ENCODE data around the gene DCAF11. TPM values are rescaled to one million over a fixed set of nuclear protein-coding genes. Genes with fewer than 3 reads are reported as not detected.

Gene DCAF11
- total and polyA plus RNA-seq, 2 donors (not counting 1 experiment from before 2014, with no cell fraction given), result 64.5 to 96.3 TPM

DNA sequence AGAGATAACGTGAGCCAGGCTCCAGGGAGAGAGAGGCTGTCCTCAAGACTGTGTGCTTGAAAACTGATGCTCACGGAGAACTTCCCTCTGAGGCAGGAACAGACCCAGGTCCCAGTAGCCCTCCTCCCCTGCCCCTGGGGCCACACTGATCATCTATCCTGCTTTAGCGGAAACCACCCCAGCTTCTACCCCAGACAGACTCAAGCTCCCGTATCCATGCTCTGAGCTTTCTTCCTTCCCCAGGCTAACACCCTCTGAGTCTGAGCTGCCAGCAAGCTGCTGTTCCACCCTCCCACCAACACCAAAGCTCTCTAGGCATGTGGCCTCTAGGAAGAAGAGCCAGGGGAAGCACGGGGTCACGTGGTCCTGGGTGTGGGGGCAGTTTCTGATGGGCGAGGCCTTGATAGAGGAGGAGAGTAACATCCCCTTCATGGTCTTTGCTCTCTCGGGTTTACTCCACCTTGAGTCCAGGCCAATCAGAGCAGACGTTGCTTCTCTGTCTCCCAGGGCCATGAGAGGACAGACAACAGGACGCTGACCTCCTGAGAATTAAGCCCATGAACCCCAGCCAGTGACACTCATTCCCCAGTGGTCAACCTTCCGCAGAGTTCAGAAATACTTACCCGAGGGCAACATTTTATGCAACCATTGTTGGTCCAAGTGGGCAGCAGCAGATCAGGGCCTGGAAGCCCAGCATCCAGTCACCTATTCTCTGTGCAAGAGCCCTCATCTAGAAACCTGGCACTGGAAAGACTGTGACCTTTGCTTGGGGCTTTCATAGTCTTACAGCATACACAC, 19.1 kb upstream of the DCAF11 start:
- Histone ChIP-seq H3K79me2 (ENCODE audit: control insufficient read depth, insufficient read depth, low read length) (peaks cover 33% of the 10 kb centered on the region), H3K27me3 (replicated peaks in 1 of 4; ENCODE audit: control extremely low read depth in 1 of 4, control insufficient read depth in 3 of 4, insufficient read depth in 4 of 4, low read length in 3 of 4) (no peaks in the 10 kb centered on the region), H3K4me2 (replicated peaks; ENCODE audit: low read depth, low read length, poor library complexity, severe bottlenecking) (peak overlapping the region; percentile 95), H3K4me3 (ENCODE audit: control extremely low read depth in 1 of 5, extremely low read depth in 1 of 5, insufficient read depth in 1 of 5, low read depth in 2 of 5, low read length in 4 of 5) (peak overlapping the region; percentile 62 to 97 (median 89)), H2AFZ (ENCODE audit: insufficient read depth, low read depth, low read length, poor library complexity, severe bottlenecking) (peak overlapping the region; percentile 92), H3K4me1 (ENCODE audit: control insufficient read depth in 2 of 2, insufficient read depth in 2 of 2, low read length in 2 of 2) (peaks cover 5 to 30% of the 10 kb centered on the region in 2 donors), H4K20me1 (ENCODE audit: control insufficient read depth, insufficient read depth, low read length, poor library complexity, severe bottlenecking) (peaks cover 7% of the 10 kb centered on the region), H3K36me3 (replicated peaks in 1 of 2; ENCODE audit: control extremely low read depth in 1 of 2, control insufficient read depth in 1 of 2, extremely low read depth in 1 of 2, insufficient read depth in 2 of 2, low read length in 1 of 2) (peaks cover 2 to 33% of the 10 kb centered on the region in 2 experiments), H3K9ac (ENCODE audit: low read length) (peak overlapping the region; percentile 95), H3K9me3 (ENCODE audit: control extremely low read depth in 1 of 3, control insufficient read depth in 2 of 3, insufficient read depth in 1 of 3, low read length in 2 of 3) (no peaks in the 10 kb centered on the region), H3K27ac (ENCODE audit: low read length in 2 of 2) (peak overlapping the region; percentile 80 to 95)
- Mint-ChIP-seq H3K4me1 (peaks cover 33% of the 10 kb centered on the region), H3K9me3 (ENCODE audit: insufficient read depth) (no peaks in the 10 kb centered on the region), H3K27me3 (no peaks in the 10 kb centered on the region), H3K4me3 (peak overlapping the region; percentile 95), H3K27ac (peak overlapping the region; percentile 92)
- peak; percentile 41 for ATAC-seq (ENCODE audit: low read depth)
- POLR2A ChIA-PET, result interaction anchor here (0.6 to 4.1 kb wide), 8 partner anchors 10 to 147 kb away, joined by 3 to 35 read pairs (median 7); partner anchors contain the start of genes DCAF11, IRF9, NRL and TINF2
- 21% methylated on average over 10 of the region's 12 CpGs for WGBS (ENCODE audit: insufficient coverage)
- intact Hi-C loops (cut with micrococcal nuclease), result loop anchor here (1.0 kb wide), 2 partner anchors 66 to 100 kb away; partner anchors contain the start of genes IRF9 and TM9SF1
- TF ChIP-seq, protein P1, sequence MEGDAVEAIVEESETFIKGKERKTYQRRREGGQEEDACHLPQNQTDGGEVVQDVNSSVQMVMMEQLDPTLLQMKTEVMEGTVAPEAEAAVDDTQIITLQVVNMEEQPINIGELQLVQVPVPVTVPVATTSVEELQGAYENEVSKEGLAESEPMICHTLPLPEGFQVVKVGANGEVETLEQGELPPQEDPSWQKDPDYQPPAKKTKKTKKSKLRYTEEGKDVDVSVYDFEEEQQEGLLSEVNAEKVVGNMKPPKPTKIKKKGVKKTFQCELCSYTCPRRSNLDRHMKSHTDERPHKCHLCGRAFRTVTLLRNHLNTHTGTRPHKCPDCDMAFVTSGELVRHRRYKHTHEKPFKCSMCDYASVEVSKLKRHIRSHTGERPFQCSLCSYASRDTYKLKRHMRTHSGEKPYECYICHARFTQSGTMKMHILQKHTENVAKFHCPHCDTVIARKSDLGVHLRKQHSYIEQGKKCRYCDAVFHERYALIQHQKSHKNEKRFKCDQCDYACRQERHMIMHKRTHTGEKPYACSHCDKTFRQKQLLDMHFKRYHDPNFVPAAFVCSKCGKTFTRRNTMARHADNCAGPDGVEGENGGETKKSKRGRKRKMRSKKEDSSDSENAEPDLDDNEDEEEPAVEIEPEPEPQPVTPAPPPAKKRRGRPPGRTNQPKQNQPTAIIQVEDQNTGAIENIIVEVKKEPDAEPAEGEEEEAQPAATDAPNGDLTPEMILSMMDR (IDR thresholded peaks at IDR 0.05), result no peak
- TF ChIP-seq EZH2 (IDR thresholded peaks at IDR 0.05; ENCODE audit: borderline replicate concordance, insufficient read depth, low read depth, low read length, poor library complexity, severe bottlenecking), result no peak
- DNase-seq, result peak; percentile 75
- CTCF ChIA-PET, result interaction anchor here (0.6 to 12.1 kb wide), 12 partner anchors 10 to 212 kb away, joined by 3 to 292 read pairs (median 4); partner anchors contain the start of genes CIDEB, DCAF11, EMC9 and IPO4
